HepG2 (cell line): ENCODE data around the gene ADAR. TPM values are rescaled to one million over a fixed set of nuclear protein-coding genes. Genes with fewer than 3 reads are reported as not detected.
A peak's percentile ranks its signal among the peaks of the same experiment; 100 is the strongest.

Experiments
- GATA4 ChIP-seq: sonication (generic); IDR thresholded peaks from 2 replicates; pipeline ENCODE4 v1.6.1; 2016; ENCODE audit warnings: antibody characterized with exemption, low read depth, borderline replicate concordance
- GFI1 ChIP-seq: sonication (generic); formaldehyde crosslinking; IDR thresholded peaks from 2 replicates; pipeline ENCODE4 v1.5.0; 2020; ENCODE audit warnings: missing genetic modification reagents, mild to moderate bottlenecking, borderline replicate concordance
- KMT2B ChIP-seq: IDR thresholded peaks from 2 replicates; pipeline ENCODE4 v1.6.1; 2016; ENCODE audit warnings: missing genetic modification reagents, missing compliant biosample characterization
- PLRG1 ChIP-seq: fragments of 450-650 bp; conservative IDR thresholded peaks from 2 replicates; pipeline ENCODE4 v1.6.1; 2016
- POGK ChIP-seq: sonication (generic); formaldehyde crosslinking; conservative IDR thresholded peaks from 2 replicates; pipeline ENCODE4 v1.8.0; 2022; ENCODE audit warnings: mild to moderate bottlenecking, moderate library complexity, missing genetic modification reagents
- PRDM15 ChIP-seq: sonication (generic); formaldehyde crosslinking; IDR thresholded peaks from 2 replicates; pipeline ENCODE4 v1.4.0; 2020; ENCODE audit warnings: missing genetic modification reagents
- U2AF1 ChIP-seq: fragments of 200-400 bp; formaldehyde crosslinking; optimal IDR thresholded peaks from 2 replicates; pipeline ENCODE3; 2017; ENCODE audit warnings: mild to moderate bottlenecking, low read depth, low read length
- ZBTB1 ChIP-seq: sonication (generic); formaldehyde crosslinking; IDR thresholded peaks from 2 replicates; pipeline ENCODE4 v1.4.0; 2020; ENCODE audit warnings: missing genetic modification reagents, borderline replicate concordance
- ZNF20 ChIP-seq: sonication (generic); formaldehyde crosslinking; IDR thresholded peaks from 2 replicates; pipeline ENCODE4 v1.4.0; 2020; ENCODE audit warnings: mild to moderate bottlenecking, moderate library complexity, missing genetic modification reagents
- ZNF513 ChIP-seq: sonication (generic); formaldehyde crosslinking; conservative IDR thresholded peaks from 2 replicates; pipeline ENCODE4 v1.5.0; 2020; ENCODE audit warnings: missing genetic modification reagents
- ZNF619 ChIP-seq: sonication (generic); formaldehyde crosslinking; IDR thresholded peaks from 2 replicates; pipeline ENCODE4 v1.4.0; 2020; ENCODE audit warnings: mild to moderate bottlenecking, missing genetic modification reagents
- ZNF674 ChIP-seq: sonication (generic); formaldehyde crosslinking; IDR thresholded peaks from 2 replicates; pipeline ENCODE4 v1.5.0; 2020; ENCODE audit warnings: low read depth, mild to moderate bottlenecking, missing genetic modification reagents
- ZNF770 ChIP-seq: sonication (generic); formaldehyde crosslinking; IDR thresholded peaks from 2 replicates; pipeline ENCODE4 v1.5.0; 2020; ENCODE audit warnings: mild to moderate bottlenecking, missing genetic modification reagents
- polyA plus RNA-seq, 8 experiments: library from polyadenylated mRNA; depleted of rRNA in 3 of 8; stranded (reverse) in 7 of 8; unstranded in 1 of 8; fragments of >200 nt; fragmentation: Illumina TruSeq in 4 of 8; extraction: Trizol in 4 of 8; gene quantifications; 2 replicates each; pipeline versions ENCODE4 v1.2.1 to v1.2.3, GENCODE V29; 2011 to 2016; ENCODE audit warnings: low read depth in 4 of 8, missing spikeins in 1 of 8, mixed read lengths in 1 of 8; ENCODE audit not compliant: insufficient read depth in 1 of 8
- total RNA-seq, 5 experiments: library from RNA; depleted of rRNA; stranded (reverse); fragments of >200 nt; fragmentation: Illumina TruSeq; extraction: Trizol; gene quantifications; 2 replicates each; pipeline ENCODE4 v1.2.3, GENCODE V29; 2016; ENCODE audit warnings: low read depth in 1 of 5

Gene ADAR
- total and polyA plus RNA-seq, 2 of the 13 experiments (the other 11 are each of a cell fraction or from before 2014, with no cell fraction given): 70.8 to 86.2 TPM

- TF ChIP-seq ZNF513 (CRISPR knock-in tag) (no peak), ZNF619 (CRISPR knock-in tag) (no peak), GFI1 (CRISPR knock-in tag) (no peak; the same call in 1 of the 2 replicates), PRDM15 (CRISPR knock-in tag) (no peak), U2AF1 (no peak), POGK (CRISPR knock-in tag) (peak; percentile 57; the same call in 1 of the 2 replicates), GATA4 (no peak), ZBTB1 (CRISPR knock-in tag) (no peak), PLRG1 (no peak), ZNF20 (CRISPR knock-in tag) (no peak), ZNF770 (CRISPR knock-in tag) (no peak), KMT2B (CRISPR knock-in tag) (peak; percentile 78), ZNF674 (CRISPR knock-in tag) (no peak)
These were observed at the start of gene ADAR (continued) for GRCh38 chr1:154607609-154608396.
